MM.1S (cell line): Measurements from ENCODE around the gene TTC28.

Experiments used
- DNase-seq: peaks from one replicate; pipeline ENCODE4 v3.0.0-alpha.2; 2015
- H2AFZ ChIP-seq: fragments of 300-600 bp; sonication (generic); 2 replicates; pipeline ENCODE4 v1.6.0; 2016; ENCODE audit warnings: antibody characterized with exemption, low read length
- H3F3A ChIP-seq: fragments of 300-600 bp; sonication (generic); 2 replicates; pipeline ENCODE4 v1.6.1; 2016; ENCODE audit warnings: mild to moderate bottlenecking, antibody characterized with exemption, low read length, moderate library complexity, mixed read lengths; ENCODE audit not compliant: insufficient read depth
- H3K27ac ChIP-seq: fragments of 300-600 bp; sonication (generic); 2 replicates; pipeline ENCODE4 v1.5.1; 2016; ENCODE audit warnings: mild to moderate bottlenecking, low read length
- H3K27me3 ChIP-seq: fragments of 300-600 bp; sonication (generic); replicated peaks from 2 replicates; pipeline ENCODE4 v1.6.0; 2016; ENCODE audit warnings: low read length; ENCODE audit not compliant: insufficient read depth
- H3K36me3 ChIP-seq: fragments of 300-600 bp; sonication (generic); replicated peaks from 2 replicates; pipeline ENCODE4 v1.6.1; 2016; ENCODE audit warnings: mild to moderate bottlenecking, low read length, mixed read lengths; ENCODE audit not compliant: insufficient read depth
- H3K4me1 ChIP-seq: fragments of 300-600 bp; sonication (generic); 2 replicates; pipeline ENCODE4 v1.6.1; 2016; ENCODE audit warnings: low read length, mixed read lengths
- H3K4me2 ChIP-seq: fragments of 300-600 bp; sonication (generic); 2 replicates; pipeline ENCODE4 v1.6.0; 2016; ENCODE audit warnings: low read depth, low read length
- H3K4me3 ChIP-seq: fragments of 300-600 bp; sonication (generic); 2 replicates; pipeline ENCODE4 v1.5.1; 2016; ENCODE audit warnings: low read length, mixed read lengths
- H3K79me2 ChIP-seq: fragments of 300-600 bp; sonication (generic); 2 replicates; pipeline ENCODE4 v1.6.1; 2016; ENCODE audit warnings: mixed run types, low read length, mixed read lengths
- H3K9ac ChIP-seq: fragments of 300-600 bp; sonication (generic); 2 replicates; pipeline ENCODE4 v1.6.1; 2016; ENCODE audit warnings: low read length, mixed read lengths
- H3K9me2 ChIP-seq: fragments of 300-600 bp; sonication (generic); replicated peaks from 2 replicates; pipeline ENCODE4 v1.6.1; 2016; ENCODE audit warnings: mild to moderate bottlenecking, low read length, mixed read lengths; ENCODE audit not compliant: insufficient read depth
- H3K9me3 ChIP-seq: fragments of 300-600 bp; sonication (generic); replicated peaks from 2 replicates; pipeline ENCODE4 v1.6.1; 2016; ENCODE audit warnings: mild to moderate bottlenecking, low read length, mixed read lengths; ENCODE audit not compliant: insufficient read depth
- H4K20me1 ChIP-seq: fragments of 300-600 bp; sonication (generic); 2 replicates; pipeline ENCODE4 v1.6.1; 2016; ENCODE audit warnings: mild to moderate bottlenecking, low read length, moderate library complexity, mixed read lengths; ENCODE audit not compliant: insufficient read depth
- EZH2 ChIP-seq: fragments of 300-600 bp; sonication (generic); optimal IDR thresholded peaks from 2 replicates; pipeline ENCODE3; 2017; ENCODE audit warnings: low read depth, mild to moderate bottlenecking, antibody characterized with exemption, low read length, mixed read lengths
- EZH2phosphoT487 ChIP-seq: fragments of 300-600 bp; sonication (generic); IDR thresholded peaks from 2 replicates; pipeline ENCODE4 v1.6.1; 2018; ENCODE audit warnings: antibody characterized with exemption, low read length
- TF ChIP-seq, protein P1 (sequence below): fragments of 300-600 bp; sonication (generic); IDR thresholded peaks from 2 replicates; pipeline ENCODE4 v1.5.1; 2016; ENCODE audit warnings: antibody characterized with exemption, low read length, mixed read lengths

Gene TTC28

DNA sequence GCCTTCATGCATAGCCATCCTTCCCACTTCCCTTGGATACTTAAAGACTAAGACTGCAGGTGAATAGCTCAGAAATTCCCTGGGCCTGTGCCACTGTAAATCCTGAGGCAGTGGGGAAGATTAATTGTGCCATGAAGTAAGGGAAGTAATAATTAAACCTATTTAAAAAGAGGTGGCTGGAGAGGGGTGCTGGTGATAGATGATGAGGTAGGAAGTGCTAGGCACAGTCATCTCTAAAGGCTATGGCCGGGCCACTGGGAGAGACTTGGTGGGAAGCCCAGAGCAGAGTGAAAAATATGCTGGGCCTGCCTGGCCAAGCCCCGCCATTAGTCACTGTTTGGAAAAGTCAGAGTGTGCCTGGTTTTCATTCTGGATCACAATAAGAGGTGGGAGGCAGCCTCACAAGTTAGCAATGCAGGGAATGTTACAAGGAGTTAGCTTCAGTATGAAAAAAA is 563.4 kb downstream of the TTC28 start:
- Histone ChIP-seq H4K20me1 (no peaks in the 10 kb centered on the region), H3K27me3 (no peaks in the 10 kb centered on the region), H3K4me3 (no peak overlapping the region), H3K9me3 (no peaks in the 10 kb centered on the region), H3K36me3 (no peaks in the 10 kb centered on the region), H3K4me2 (no peak overlapping the region), H3K9ac (no peak overlapping the region), H3K9me2 (no peaks in the 10 kb centered on the region), H3F3A (no peaks in the 10 kb centered on the region), H3K27ac (no peak overlapping the region), H3K4me1 (no peaks in the 10 kb centered on the region), H3K79me2 (no peaks in the 10 kb centered on the region), H2AFZ (no peak overlapping the region)
- TF ChIP-seq EZH2phosphoT487: no peak
- TF ChIP-seq, protein P1, sequence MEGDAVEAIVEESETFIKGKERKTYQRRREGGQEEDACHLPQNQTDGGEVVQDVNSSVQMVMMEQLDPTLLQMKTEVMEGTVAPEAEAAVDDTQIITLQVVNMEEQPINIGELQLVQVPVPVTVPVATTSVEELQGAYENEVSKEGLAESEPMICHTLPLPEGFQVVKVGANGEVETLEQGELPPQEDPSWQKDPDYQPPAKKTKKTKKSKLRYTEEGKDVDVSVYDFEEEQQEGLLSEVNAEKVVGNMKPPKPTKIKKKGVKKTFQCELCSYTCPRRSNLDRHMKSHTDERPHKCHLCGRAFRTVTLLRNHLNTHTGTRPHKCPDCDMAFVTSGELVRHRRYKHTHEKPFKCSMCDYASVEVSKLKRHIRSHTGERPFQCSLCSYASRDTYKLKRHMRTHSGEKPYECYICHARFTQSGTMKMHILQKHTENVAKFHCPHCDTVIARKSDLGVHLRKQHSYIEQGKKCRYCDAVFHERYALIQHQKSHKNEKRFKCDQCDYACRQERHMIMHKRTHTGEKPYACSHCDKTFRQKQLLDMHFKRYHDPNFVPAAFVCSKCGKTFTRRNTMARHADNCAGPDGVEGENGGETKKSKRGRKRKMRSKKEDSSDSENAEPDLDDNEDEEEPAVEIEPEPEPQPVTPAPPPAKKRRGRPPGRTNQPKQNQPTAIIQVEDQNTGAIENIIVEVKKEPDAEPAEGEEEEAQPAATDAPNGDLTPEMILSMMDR: no peak
- TF ChIP-seq EZH2: no peak
- no peak for DNase-seq

DNA sequence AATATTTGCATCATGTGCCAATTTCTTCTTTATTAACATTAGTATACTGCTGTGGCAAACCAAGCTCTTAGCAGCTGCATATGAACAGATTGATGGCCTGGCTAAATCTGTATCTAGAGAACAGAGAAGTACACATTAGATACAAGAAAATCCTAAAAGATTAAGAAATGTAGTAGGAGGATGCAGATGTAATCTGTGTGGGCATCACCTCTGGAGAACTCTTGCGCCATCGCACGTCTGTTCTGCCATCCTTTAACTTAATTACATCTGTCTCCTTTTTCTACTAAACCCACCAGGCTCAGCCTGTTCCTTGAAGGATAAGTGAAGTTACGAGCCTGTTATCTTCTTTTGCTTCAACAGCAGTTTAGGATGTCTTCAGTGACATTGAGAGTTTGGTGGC is 564.2 kb downstream of the TTC28 start:
- no peaks in the 10 kb centered on the region for H4K20me1 ChIP-seq
- no peak for TF ChIP-seq EZH2phosphoT487
- no peak for TF ChIP-seq EZH2
- TF ChIP-seq, protein P1: no peak
- H2AFZ ChIP-seq: no peak overlapping the region
- H3K9me3 ChIP-seq: no peaks in the 10 kb centered on the region
- H3F3A ChIP-seq: no peaks in the 10 kb centered on the region
- no peaks in the 10 kb centered on the region for H3K79me2 ChIP-seq
- H3K36me3 ChIP-seq: no peaks in the 10 kb centered on the region
- no peak for DNase-seq
- no peaks in the 10 kb centered on the region for H3K27me3 ChIP-seq
- H3K4me1 ChIP-seq: no peaks in the 10 kb centered on the region
- H3K9ac ChIP-seq: no peak overlapping the region
- H3K4me2 ChIP-seq: no peak overlapping the region
- H3K9me2 ChIP-seq: no peaks in the 10 kb centered on the region
- H3K27ac ChIP-seq: no peak overlapping the region
- H3K4me3 ChIP-seq: no peak overlapping the region

DNA sequence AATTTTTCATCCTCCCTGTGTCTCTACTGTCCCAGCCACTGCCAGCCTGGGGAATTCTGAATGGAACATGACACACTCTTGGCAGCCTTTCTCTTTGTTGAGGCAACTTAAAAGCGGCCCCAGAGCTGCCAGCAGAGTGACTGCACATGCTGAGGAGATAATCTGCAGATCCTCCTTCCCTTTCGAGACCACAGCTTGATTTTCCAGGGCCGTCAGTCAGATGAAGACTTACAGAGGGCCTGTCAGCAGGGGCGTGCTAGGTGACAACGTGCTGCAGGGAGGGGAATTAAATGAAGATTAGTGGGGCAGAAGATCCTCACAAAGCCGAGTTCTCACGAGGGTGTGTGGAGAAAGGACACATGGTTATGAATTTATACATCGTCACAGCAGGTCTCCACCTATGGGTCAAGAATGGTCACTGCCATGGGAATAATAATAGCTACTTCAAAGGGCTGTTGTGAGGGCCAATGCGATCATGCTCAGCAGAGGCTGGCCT is 567.0 kb downstream of the TTC28 start:
- no peaks in the 10 kb centered on the region for H3K9me2 ChIP-seq
- H3K27me3 ChIP-seq: no peaks in the 10 kb centered on the region
- no peaks in the 10 kb centered on the region for H3F3A ChIP-seq
- no peaks in the 10 kb centered on the region for H3K9me3 ChIP-seq
- peak; percentile 10 for DNase-seq
- no peaks in the 10 kb centered on the region for H4K20me1 ChIP-seq
- H2AFZ ChIP-seq: 0 out of 2 replicates have a peak overlapping the region, but pooled peaks have one; percentile 35
- no peaks in the 10 kb centered on the region for H3K36me3 ChIP-seq
- no peaks in the 10 kb centered on the region for H3K4me1 ChIP-seq
- no peak for TF ChIP-seq EZH2phosphoT487
- TF ChIP-seq, protein P1: peak; percentile 33
- no peak for TF ChIP-seq EZH2
- no peak overlapping the region for H3K4me3 ChIP-seq
- no peak overlapping the region for H3K27ac ChIP-seq
- no peaks in the 10 kb centered on the region for H3K79me2 ChIP-seq
- H3K9ac ChIP-seq: no peak overlapping the region
- no peak overlapping the region for H3K4me2 ChIP-seq
